NCI-H1930 (cell line): ENCODE results near the gene ZNRF4.

Source experiments
- DNase-seq, 2 experiments: peaks; one replicate each; lab custom pipeline; 2025; lab: John Stamatoyannopoulos, UW

ZNRF4 gene

DNA sequence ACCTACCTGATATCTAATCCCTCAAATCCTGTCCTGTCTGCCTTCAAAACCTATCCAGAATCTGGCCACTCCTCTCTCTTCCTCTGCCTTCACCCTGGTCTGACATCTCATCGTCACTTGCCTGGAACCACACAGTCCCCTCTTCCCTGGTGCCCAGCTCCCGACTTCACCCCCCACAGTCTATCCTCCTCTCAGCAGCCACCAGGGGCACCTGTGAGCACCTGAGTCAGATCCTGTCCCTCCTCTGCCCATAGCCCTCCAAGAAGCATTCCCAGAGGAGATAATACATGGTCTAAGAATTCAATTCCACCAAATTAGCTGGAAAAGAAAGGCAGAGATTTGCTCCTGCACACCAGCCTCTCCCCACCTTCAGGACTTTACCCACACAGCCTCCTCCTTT, 48.9 kb downstream of the ZNRF4 start:
- no peak for DNase-seq
